GM20431 (cell line): ENCODE results near the gene CHST14.

Experiments used
- in situ Hi-C: fragments of 300-500 bp; cut with MseI, MboI; formaldehyde crosslinking; loops from one replicate; pipeline ENCODE4 v1.15.0; 2020; ENCODE audit warnings: low sequenced_read_pairs; ENCODE audit not compliant: unreplicated experiment

The CHST14 gene

GRCh38 chr15:40470423-40471104 is at the start of gene CHST14:
TSS of gene CHST14 (plus strand) at chr15:40470984. CDS start at chr15:40471214, 230 bp downstream.
- in situ Hi-C loops, result no loop called here

GRCh38 chr15:40421246-40422157 is 49.3 kb upstream of the CHST14 start:
- in situ Hi-C loops, result loop anchor here (10.0 kb wide), 1 partner anchor 77 kb away; the partner anchor contains the start of gene CCDC9B

- in situ Hi-C loops, result loop anchor here (10.0 kb wide), 1 partner anchor 80 kb away; the partner anchor contains the start of gene CCDC9B
Measured at GRCh38 chr15:40424483-40425115, 46.2 kb upstream of the CHST14 start.

GRCh38 chr15:40425681-40426080 is 45.1 kb upstream of the CHST14 start:
- in situ Hi-C loops, result loop anchor here (10.0 kb wide), 1 partner anchor 81 kb away; the partner anchor contains the start of gene CCDC9B

GRCh38 chr15:40427188-40427587 is 43.6 kb upstream of the CHST14 start:
- in situ Hi-C loops, result loop anchor here (10.0 kb wide), 1 partner anchor 82 kb away; the partner anchor contains the start of gene CCDC9B

- in situ Hi-C loops, result loop anchor here (10.0 kb wide), 1 partner anchor 83 kb away; the partner anchor contains the start of gene CCDC9B
Measured at GRCh38 chr15:40428185-40428584, 42.6 kb upstream of the CHST14 start.

- in situ Hi-C loops, result loop anchor here (10.0 kb wide), 1 partner anchor 84 kb away; the partner anchor contains the start of gene CCDC9B
Measured at GRCh38 chr15:40429068-40429710, 41.6 kb upstream of the CHST14 start.

- in situ Hi-C loops, result no loop called here
Measured at GRCh38 chr15:40430271-40430805, 40.4 kb upstream of the CHST14 start.

- in situ Hi-C loops, result no loop called here
Measured at GRCh38 chr15:40435023-40435709, 35.6 kb upstream of the CHST14 start.

GRCh38 chr15:40435710-40436089 is 35.1 kb upstream of the CHST14 start:
- in situ Hi-C loops, result no loop called here

- in situ Hi-C loops, result no loop called here
Measured at GRCh38 chr15:40436116-40436891, 34.5 kb upstream of the CHST14 start.

GRCh38 chr15:40436892-40437751 is 33.7 kb upstream of the CHST14 start:
- in situ Hi-C loops, result no loop called here

GRCh38 chr15:40437752-40438687 is 32.8 kb upstream of the CHST14 start:
- in situ Hi-C loops, result no loop called here

GRCh38 chr15:40438712-40439111 is 32.1 kb upstream of the CHST14 start:
- in situ Hi-C loops, result no loop called here

GRCh38 chr15:40439461-40439959 is 31.3 kb upstream of the CHST14 start:
- in situ Hi-C loops, result no loop called here
